Fibroblast of pulmonary artery (primary cell): Measurements from ENCODE around the gene CXorf38.
A peak's percentile ranks its signal among the peaks of the same experiment; 100 is the strongest.
"Not testable (repeated sequence)": the region's sequence is repeated elsewhere in the genome, so short reads cannot be mapped to it uniquely, and the experiment has no call there.

ENCODE experiments used
- DNase-seq: peaks from one replicate; pipeline ENCODE4 v3.0.0-alpha.2; 2010; ENCODE audit warnings: low read depth
- H3K4me3 ChIP-seq: replicated peaks from 2 replicates; pipeline ENCODE4 v1.5.1; 2011; ENCODE audit warnings: low read depth, mild to moderate bottlenecking, control low read depth, low read length, moderate library complexity
- CTCF ChIP-seq: IDR thresholded peaks from 2 replicates; pipeline ENCODE4 v1.5.1; 2011; ENCODE audit warnings: mild to moderate bottlenecking, control low read depth, low read length, inconsistent platforms; ENCODE audit errors: missing control alignments

CXorf38 gene

GRCh38 chrX:40615976-40616375 is 31.4 kb downstream of the CXorf38 start:
- no peak for DNase-seq
- TF ChIP-seq CTCF: no peak

GRCh38 chrX:40612511-40612910 is 34.9 kb downstream of the CXorf38 start:
- no peak overlapping the region for H3K4me3 ChIP-seq
- TF ChIP-seq CTCF: no peak
- no peak for DNase-seq

More at GRCh38 chrX:40615976-40616375, 31.4 kb downstream of the CXorf38 start:
- no peak overlapping the region for H3K4me3 ChIP-seq

GRCh38 chrX:40607381-40607780 is 40.0 kb downstream of the CXorf38 start:
- H3K4me3 ChIP-seq: no peak overlapping the region
- DNase-seq: no peak
- no peak for TF ChIP-seq CTCF

GRCh38 chrX:40603446-40603845 is 43.9 kb downstream of the CXorf38 start:
- H3K4me3 ChIP-seq: no peak overlapping the region
- DNase-seq: no peak
- TF ChIP-seq CTCF: no peak

- not testable (repeated sequence) for H3K4me3 ChIP-seq, DNase-seq
These were observed 57.6 kb downstream of the CXorf38 start for GRCh38 chrX:40589616-40590321.

- not testable (repeated sequence) for H3K4me3 ChIP-seq, DNase-seq
These were observed 59.7 kb downstream of the CXorf38 start for GRCh38 chrX:40587623-40588022.

- DNase-seq: no peak
- no peak for TF ChIP-seq CTCF
- no peak overlapping the region for H3K4me3 ChIP-seq
These were observed 64.5 kb downstream of the CXorf38 start for GRCh38 chrX:40582811-40583210.

GRCh38 chrX:40582178-40582577 is 65.2 kb downstream of the CXorf38 start:
- not testable (repeated sequence) for DNase-seq
- peak overlapping the region; percentile 76 for H3K4me3 ChIP-seq
